Neural progenitor cell (in vitro differentiated cells): ENCODE data around the gene CFAP299.

Experiments used
- CTCF ChIP-seq: fragments of 200-600 bp; sonication (generic); IDR thresholded peaks from 2 replicates; pipeline ENCODE4 v1.5.1; 2017; ENCODE audit warnings: antibody characterized with exemption, mild to moderate bottlenecking
- EZH2 ChIP-seq: fragments of 200-600 bp; sonication (generic); IDR thresholded peaks from 2 replicates; pipeline ENCODE4 v1.6.1; 2017; ENCODE audit warnings: antibody characterized with exemption, mild to moderate bottlenecking, moderate library complexity

- no peak for TF ChIP-seq CTCF
- TF ChIP-seq EZH2 = no peak
These were observed 117.2 kb downstream of the CFAP299 start for GRCh38 chr4:80452768-80453167.
